WERI-Rb-1 (cell line): Measurements from ENCODE around the gene NUP188.

Experiments
- DNase-seq: peaks from one replicate; pipeline ENCODE4 v3.0.0-alpha.2; 2020
- H3K27ac ChIP-seq: fragments of 250-450 bp; sonication (Bioruptor Pico); 2 replicates; pipeline ENCODE4 v1.5.1; 2020; ENCODE audit warnings: mild to moderate bottlenecking, moderate library complexity
- H3K27me3 ChIP-seq: fragments of 250-450 bp; sonication (Bioruptor Pico); 2 replicates; pipeline ENCODE4 v1.5.1; 2021; ENCODE audit warnings: mild to moderate bottlenecking, low read depth, moderate library complexity; ENCODE audit not compliant: insufficient read depth, severe bottlenecking
- H3K36me3 ChIP-seq: fragments of 250-450 bp; sonication (Bioruptor Pico); 2 replicates; pipeline ENCODE4 v1.5.1; 2020; ENCODE audit warnings: mild to moderate bottlenecking, moderate library complexity
- H3K4me3 ChIP-seq: 2 replicates; pipeline ENCODE4 v1.5.1; 2011; ENCODE audit warnings: low read depth, mild to moderate bottlenecking, control low read depth, low read length
- H3K9me3 ChIP-seq: fragments of 250-450 bp; sonication (Bioruptor Pico); 2 replicates; pipeline ENCODE4 v1.5.1; 2021; ENCODE audit warnings: mild to moderate bottlenecking, moderate library complexity; ENCODE audit not compliant: severe bottlenecking
- TF ChIP-seq, protein P1 (sequence below): IDR thresholded peaks from 2 replicates; pipeline ENCODE4 v1.5.1; 2011; ENCODE audit warnings: low read depth, mild to moderate bottlenecking, control low read depth, inconsistent platforms, low read length

NUP188 gene

GRCh38 chr9:129014608-129015007, 67.1 kb downstream of the NUP188 start:
- Histone ChIP-seq H3K27ac (no peak overlapping the region), H3K27me3 (no peaks in the 10 kb centered on the region), H3K4me3 (no peak overlapping the region), H3K36me3 (peaks cover 80% of the 10 kb centered on the region), H3K9me3 (no peaks in the 10 kb centered on the region)
- DNase-seq: no peak
- TF ChIP-seq, protein P1, sequence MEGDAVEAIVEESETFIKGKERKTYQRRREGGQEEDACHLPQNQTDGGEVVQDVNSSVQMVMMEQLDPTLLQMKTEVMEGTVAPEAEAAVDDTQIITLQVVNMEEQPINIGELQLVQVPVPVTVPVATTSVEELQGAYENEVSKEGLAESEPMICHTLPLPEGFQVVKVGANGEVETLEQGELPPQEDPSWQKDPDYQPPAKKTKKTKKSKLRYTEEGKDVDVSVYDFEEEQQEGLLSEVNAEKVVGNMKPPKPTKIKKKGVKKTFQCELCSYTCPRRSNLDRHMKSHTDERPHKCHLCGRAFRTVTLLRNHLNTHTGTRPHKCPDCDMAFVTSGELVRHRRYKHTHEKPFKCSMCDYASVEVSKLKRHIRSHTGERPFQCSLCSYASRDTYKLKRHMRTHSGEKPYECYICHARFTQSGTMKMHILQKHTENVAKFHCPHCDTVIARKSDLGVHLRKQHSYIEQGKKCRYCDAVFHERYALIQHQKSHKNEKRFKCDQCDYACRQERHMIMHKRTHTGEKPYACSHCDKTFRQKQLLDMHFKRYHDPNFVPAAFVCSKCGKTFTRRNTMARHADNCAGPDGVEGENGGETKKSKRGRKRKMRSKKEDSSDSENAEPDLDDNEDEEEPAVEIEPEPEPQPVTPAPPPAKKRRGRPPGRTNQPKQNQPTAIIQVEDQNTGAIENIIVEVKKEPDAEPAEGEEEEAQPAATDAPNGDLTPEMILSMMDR: no peak

- Histone ChIP-seq H3K9me3 (no peaks in the 10 kb centered on the region), H3K27me3 (no peaks in the 10 kb centered on the region), H3K4me3 (no peak overlapping the region), H3K36me3 (peaks cover 47% of the 10 kb centered on the region), H3K27ac (no peak overlapping the region)
- DNase-seq: no peak
- TF ChIP-seq, protein P1: no peak
Measured at GRCh38 chr9:129021091-129021490, 73.6 kb downstream of the NUP188 start.

DNA sequence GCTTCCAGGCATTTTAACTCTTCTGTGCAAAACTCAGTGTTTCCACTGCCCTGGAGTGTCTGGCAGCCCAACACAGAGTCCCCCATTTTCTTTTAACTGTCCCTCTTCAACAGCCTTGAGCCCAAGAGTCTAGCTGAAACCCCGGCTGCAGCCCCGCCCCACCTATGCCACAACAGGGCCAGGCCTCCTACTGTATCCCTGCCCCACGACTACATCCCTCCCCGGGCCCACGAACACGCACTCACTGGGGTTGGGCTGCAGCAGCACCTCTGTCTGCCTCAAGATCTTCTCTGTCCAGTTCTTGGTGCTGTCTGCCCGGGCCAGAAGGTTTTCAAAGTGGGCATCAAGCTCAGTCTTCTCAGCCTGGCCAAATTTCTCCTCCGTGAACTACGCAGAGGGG, 74.5 kb downstream of the NUP188 start:
- H3K27ac ChIP-seq: no peak overlapping the region
- H3K27me3 ChIP-seq: no peaks in the 10 kb centered on the region
- H3K9me3 ChIP-seq: no peaks in the 10 kb centered on the region
- no peak for DNase-seq
- peaks cover 47% of the 10 kb centered on the region for H3K36me3 ChIP-seq
- H3K4me3 ChIP-seq: no peak overlapping the region
- TF ChIP-seq, protein P1: no peak

GRCh38 chr9:129023036-129023907, 75.8 kb downstream of the NUP188 start:
- Histone ChIP-seq H3K27ac (peak overlapping the region; percentile 74), H3K4me3 (no peak overlapping the region), H3K36me3 (peaks cover 39% of the 10 kb centered on the region), H3K9me3 (no peaks in the 10 kb centered on the region), H3K27me3 (no peaks in the 10 kb centered on the region)
- DNase-seq: peak; percentile 79
- TF ChIP-seq, protein P1: no peak

- H3K4me3 ChIP-seq: no peak overlapping the region
- H3K36me3 ChIP-seq: peaks cover 36% of the 10 kb centered on the region
- H3K27ac ChIP-seq: peak overlapping the region; percentile 74
- H3K27me3 ChIP-seq: no peaks in the 10 kb centered on the region
- no peak for DNase-seq
- TF ChIP-seq, protein P1: no peak
- H3K9me3 ChIP-seq: no peaks in the 10 kb centered on the region
Measured at GRCh38 chr9:129023908-129024233, 76.4 kb downstream of the NUP188 start.
